Activated T-cell treated with anti-CD3 and anti-CD28 coated beads for 4 hours (primary cell): ENCODE measurements around the gene CTRB2.
"Not testable (repeated sequence)": the region's sequence is repeated elsewhere in the genome, so short reads cannot be mapped to it uniquely, and the experiment has no call there.

Experiments
- DNase-seq: peaks from one replicate; pipeline ENCODE4 v3.0.0-alpha.2; 2020

Gene CTRB2

GRCh38 chr16:75206749-75207451 lies at the start of gene CTRB2:
Gene CTRB2 (minus strand): TSS chr16:75207161. CDS start chr16:75207141, 20 bp downstream.
- DNase-seq = no peak

DNA sequence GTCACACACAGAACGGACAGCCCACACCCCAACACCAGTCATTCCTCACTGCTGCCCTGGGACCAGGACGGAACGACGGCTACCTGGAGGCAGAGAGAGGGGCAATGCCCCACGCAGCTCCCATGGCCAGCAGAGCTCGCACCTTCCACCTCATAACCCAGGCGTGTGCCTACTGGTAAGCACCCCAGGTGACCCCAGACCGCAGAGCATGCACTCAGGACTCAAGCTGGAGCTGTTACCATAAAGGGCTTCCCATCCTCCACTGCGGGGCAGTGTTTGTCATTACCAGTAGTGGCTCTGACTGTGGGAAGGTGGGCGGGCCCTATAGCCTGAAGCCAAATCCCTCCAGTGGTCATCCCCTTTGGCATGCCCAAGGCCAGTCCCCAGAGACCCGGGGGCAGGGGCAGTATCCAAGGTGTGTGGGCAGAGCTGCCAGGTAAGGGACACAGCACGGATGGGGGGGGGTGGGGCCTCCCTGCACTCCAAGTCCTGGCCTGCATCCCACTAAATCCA lies 49.2 kb upstream of the CTRB2 start:
- DNase-seq = no peak

- no peak for DNase-seq
Observed at GRCh38 chr16:75254359-75254837, 47.4 kb upstream of the CTRB2 start.

DNA sequence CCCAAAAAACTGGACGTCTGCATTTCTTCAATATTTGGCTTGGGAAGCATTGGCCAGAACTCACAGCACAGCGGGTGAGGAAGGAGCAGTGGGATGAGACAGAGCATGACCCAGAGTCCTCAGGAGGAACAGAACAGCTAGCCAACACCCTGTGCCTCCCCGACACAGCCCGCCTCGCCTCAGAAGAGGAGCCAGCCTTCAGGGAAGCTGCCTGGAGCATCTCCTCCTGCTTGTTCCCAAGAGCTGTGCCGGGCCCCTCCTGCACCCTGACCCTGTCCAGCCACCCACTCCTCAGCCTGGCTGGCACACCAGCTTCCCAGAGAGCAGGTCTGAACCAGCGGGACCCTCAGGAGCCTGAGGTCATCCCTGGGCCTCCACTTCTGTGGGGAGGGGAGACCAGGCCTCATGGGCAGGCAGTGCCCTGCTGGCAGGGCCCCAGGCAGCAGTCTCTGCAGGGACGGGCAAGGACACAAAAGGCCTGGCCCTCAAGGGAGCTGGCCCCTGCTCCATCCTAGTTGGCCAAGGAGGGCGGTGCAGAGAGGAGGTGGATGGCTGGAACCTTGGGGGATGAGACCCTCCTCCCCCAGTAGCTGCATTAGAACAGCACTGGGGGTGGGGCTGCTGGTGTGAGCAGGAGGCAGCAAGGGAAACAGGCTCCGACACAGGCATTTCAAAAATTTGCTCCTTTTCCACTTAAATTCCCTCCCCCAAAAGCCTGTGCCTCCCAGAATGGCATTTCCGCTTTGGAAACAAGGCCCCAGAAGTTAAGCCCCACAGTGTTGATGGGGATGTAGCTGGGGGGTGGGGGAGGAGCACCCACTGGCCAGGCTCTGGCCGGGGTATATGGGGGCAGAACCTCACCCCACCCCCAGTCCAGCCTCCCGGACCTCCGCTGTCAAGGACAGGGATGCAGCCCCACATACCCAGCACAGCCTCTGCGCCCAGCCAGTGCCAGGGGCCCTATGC lies 46.3 kb upstream of the CTRB2 start:
- no peak for DNase-seq

DNA sequence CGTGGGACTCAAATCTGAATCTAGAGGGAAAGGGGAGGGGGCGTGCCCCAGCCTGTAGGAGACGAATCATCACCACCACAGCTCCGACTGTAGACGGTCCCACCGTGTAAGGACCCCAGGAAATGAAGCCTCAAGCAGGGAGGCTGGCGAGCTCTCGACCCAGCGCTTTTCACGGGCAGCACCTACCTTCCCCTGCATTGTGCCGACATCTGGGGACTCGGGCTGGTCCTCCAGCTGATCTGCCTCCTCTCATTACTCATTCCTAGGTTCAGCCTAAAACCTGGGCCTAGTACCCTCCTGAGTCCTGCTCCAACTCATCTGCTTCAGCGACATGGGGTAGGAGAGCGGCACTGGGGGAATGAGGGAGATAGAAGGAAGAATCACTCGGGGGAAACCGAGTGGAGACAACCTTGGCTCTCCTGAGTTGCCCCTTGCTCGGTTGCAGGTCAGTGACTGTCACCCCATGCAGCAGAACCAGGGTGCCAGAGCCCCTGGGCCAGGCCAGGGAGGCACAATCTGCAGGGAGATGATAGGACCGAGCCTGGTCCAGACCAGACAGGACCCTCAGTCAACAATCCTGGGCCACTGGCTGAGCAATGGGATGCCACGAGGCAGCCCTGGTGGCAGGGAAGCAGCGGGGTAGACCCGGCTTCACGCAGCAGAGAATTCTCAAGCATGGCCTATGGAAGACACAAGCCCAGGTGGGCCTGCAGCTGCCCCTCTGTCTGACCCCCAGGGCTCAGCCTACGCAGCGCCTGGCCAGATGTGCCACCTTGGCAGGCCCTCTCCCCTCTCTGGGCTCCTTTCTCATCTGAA lies 45.3 kb upstream of the CTRB2 start:
- DNase-seq = no peak

DNA sequence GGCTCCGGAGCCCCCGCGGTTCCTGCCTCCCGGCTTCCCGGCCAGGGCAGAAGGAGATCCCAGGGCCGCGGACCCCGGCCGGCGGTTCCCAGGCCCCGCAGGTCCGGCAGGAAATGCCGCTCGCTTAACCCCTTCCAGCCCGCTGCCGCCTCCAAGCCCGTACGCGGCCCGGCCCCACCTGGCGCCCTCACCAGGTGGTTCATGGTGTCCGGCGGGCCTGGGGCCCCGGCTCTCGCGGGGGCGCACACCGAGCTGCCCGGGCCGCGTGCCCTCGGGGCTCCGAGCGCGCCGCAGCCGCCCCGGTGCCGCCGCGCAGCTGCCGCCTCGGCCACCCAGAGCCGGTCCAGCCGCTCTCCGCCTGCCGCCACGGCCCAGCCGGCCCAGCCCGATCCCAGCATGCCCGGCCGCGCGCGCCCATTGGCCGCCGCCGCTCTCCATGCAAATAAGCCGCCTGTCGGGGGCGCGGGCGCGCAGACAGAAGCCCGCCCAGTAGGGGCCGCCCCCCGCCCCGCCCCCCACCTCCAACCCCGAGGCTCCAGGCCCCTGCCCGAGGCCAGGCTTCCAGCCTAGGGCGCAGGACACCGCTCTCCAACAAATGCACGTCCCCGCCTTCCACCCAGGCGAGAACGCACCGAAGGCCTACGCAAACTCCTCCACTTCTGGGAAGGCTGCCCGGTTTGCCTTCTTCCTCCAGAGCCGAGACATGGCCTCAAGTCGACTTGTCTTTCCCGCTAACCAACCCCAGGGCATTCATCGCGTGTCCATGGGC lies 44.5 kb upstream of the CTRB2 start, which contains the start of gene BCAR1:
Gene BCAR1 (minus strand): TSS at position 345 of the 769 bp plus-strand sequence. CDS start 142 bp downstream, at position 203.
- DNase-seq = no peak

DNA sequence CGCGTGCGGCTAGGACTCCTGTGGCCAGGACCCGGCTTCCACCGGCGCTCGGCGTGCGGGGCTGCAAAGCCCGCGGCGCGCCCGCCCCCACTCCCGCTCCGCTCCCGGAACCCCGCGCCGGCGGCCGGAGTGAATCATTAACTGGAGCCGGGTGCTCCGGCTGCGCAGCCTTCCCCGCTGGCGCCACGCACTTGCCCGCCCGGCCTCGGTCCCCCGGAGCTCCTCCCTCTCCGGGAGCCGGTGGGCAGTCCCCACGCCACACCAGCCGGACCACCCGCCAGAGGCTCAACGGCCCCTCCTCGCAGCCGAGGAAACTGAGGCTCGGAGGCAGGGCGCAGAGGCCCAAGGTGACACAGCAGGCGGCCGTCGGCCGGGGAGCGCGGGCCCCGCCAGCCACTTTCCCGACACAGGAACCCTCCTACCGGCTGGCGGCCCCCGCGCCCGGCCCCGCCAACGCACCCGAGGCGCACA lies 43.9 kb upstream of the CTRB2 start:
- no peak for DNase-seq

DNA sequence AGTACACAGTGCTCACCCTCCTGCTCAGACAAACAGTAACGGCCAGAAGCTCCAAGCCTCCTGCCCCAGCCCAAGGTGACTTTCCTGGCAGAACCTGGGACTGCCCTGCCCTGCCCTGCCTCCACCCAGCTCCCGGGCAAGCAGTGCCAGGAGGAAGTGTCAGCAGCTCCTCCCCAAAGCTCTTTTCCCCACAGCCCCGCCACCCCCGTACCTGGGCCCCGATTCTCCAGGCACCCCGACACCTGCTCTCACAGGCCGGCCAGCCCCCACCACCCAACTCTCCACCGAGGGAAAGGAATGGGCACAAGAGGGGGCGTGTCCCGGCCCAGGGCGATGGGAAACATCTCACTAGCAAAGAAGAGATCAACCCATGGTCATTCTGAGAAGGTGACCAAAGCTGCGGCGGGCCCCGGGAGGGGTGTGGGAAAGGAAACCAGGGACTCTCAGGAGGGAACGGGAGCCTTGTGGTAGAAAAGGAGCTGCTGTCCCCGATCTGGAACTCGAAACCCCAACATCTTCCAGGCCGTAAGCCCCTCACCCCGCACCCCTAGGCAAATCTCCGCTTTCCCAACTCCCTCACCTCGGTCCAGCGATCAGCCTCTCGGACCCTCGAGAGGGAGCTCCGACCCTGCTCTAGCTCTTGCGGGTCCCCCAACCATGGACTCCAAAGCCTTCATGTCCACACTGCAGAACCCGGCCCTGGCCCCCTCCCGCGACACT lies 43.3 kb upstream of the CTRB2 start:
- DNase-seq = no peak

- DNase-seq = no peak
Observed at GRCh38 chr16:75249441-75249840, 42.5 kb upstream of the CTRB2 start.

- no peak for DNase-seq
Observed at GRCh38 chr16:75248536-75249380, 41.8 kb upstream of the CTRB2 start.

GRCh38 chr16:75248142-75248535 lies 41.2 kb upstream of the CTRB2 start:
- DNase-seq = no peak

GRCh38 chr16:75247249-75247648 lies 40.3 kb upstream of the CTRB2 start:
- no peak for DNase-seq

- no peak for DNase-seq
Observed at GRCh38 chr16:75246504-75247205, 39.7 kb upstream of the CTRB2 start.

GRCh38 chr16:75244844-75245758 lies 38.1 kb upstream of the CTRB2 start:
- DNase-seq = no peak

DNA sequence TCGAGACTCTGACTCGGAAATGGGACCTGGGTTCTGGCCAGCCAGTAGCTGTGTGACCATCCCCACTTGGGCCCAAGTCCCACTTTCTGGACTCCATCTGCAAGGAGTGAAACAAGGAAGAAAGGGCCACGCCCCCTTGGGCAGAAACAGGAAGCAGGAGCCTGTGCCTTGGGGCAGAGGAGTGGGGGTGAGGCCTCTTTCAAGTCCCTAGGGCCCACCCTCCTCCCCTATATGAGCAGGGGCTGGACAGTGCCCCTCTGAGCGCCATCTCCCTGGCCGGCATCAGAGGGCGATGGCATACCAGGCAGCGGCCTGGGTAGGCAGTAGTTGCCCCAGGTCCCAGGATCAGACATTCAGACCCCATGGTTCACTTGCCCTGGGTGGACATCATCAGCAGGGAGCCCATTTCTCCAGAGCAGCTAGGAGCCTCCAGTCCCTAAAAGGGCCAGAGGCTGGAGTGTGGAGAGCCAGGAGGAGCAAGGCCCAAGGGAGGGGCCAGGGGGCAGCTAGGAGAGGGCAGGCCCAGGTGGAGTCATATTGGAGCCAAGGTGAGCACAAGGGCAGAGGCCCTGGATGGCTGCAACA lies 37.4 kb upstream of the CTRB2 start:
- no peak for DNase-seq

GRCh38 chr16:75243667-75244224 lies 36.8 kb upstream of the CTRB2 start:
- DNase-seq = no peak

DNA sequence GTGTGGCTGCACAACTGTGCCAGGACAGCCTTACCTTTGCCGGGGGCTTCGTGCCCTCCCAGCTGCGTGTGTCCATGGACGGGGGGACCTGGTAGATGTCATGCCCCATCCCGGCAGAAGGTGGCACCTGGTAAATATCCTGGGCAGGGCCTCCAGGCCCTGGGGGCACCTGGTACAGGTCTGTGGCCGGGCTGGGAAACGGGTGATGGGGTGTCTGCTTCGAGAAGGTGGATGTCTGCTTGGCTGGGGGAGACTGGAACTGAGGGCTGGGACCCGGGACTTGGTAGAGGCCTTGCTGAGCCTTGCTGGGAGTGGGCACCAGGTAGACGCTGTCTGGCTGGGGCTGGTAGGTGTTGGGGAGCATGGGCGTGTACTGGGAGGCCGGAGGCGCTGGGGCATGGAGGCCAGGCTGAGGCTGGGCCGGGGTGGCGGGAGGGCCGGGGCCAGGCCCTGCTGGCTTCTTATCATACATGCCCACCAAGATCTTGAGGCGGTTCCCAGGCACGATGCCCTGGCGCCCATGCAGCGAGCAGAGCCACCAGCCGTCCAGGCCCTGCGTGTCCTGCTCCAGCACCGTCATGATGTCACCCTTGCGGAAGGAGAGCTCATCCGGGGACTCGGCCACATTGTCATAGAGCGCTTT lies 35.6 kb upstream of the CTRB2 start:
- not testable (repeated sequence) for DNase-seq
